ENCODE measurements around the gene ZNF282. TPM values are rescaled to one million over a fixed set of nuclear protein-coding genes. Genes with fewer than 3 reads are reported as not detected.

Gene ZNF282
- total RNA-seq, 1 donor from 2014 or later = 15.0 TPM

DNA sequence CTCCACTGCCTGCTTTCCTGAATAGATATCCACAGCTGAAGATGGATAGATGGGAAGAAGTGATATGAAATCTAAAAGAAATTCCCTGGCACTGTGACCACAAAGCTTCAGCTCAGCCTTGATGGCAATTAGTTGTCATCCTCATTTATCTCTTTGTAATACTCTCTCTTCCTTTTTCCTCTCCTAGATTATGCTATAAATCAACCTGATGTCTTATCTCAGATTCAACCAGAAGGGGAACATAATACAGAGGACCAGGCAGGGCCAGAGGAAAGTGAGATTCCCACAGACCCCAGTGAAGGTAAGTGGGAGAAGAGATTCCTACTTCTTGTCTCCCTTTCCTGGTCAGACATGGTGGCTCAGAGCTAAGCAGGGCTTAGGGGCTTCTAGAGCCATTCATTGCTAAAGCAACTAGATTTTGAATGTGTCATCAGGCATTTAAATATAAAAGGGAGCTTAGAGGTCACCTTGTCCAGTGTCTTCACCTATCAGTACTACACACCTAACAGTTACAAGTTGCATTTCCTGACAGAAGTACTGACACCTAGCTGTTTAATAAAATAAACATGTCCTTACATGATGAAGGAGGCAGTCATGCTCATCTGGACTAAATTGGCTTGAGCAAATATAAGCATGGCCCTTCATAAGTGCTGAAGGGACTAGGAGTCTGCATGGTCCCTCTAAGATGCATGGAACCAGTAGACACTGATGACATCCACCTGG, 28.6 kb upstream of the ZNF282 start:
- Histone ChIP-seq H3K4me3 (no peak overlapping the region), H3K9me3 (replicated peaks) (no peaks in the 10 kb centered on the region), H3K27me3 (ENCODE audit: low read depth) (no peaks in the 10 kb centered on the region), H3K27ac (replicated peaks) (no peak overlapping the region), H3K4me1 (no peaks in the 10 kb centered on the region), H3K36me3 (peaks cover 92% of the 10 kb centered on the region)
- TF ChIP-seq, protein P1, sequence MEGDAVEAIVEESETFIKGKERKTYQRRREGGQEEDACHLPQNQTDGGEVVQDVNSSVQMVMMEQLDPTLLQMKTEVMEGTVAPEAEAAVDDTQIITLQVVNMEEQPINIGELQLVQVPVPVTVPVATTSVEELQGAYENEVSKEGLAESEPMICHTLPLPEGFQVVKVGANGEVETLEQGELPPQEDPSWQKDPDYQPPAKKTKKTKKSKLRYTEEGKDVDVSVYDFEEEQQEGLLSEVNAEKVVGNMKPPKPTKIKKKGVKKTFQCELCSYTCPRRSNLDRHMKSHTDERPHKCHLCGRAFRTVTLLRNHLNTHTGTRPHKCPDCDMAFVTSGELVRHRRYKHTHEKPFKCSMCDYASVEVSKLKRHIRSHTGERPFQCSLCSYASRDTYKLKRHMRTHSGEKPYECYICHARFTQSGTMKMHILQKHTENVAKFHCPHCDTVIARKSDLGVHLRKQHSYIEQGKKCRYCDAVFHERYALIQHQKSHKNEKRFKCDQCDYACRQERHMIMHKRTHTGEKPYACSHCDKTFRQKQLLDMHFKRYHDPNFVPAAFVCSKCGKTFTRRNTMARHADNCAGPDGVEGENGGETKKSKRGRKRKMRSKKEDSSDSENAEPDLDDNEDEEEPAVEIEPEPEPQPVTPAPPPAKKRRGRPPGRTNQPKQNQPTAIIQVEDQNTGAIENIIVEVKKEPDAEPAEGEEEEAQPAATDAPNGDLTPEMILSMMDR (IDR thresholded peaks at IDR 0.05; ENCODE audit: borderline replicate concordance) = no peak
- intact Hi-C loops (cut with micrococcal nuclease) = no loop called here
- DNase-seq = no peak

DNA sequence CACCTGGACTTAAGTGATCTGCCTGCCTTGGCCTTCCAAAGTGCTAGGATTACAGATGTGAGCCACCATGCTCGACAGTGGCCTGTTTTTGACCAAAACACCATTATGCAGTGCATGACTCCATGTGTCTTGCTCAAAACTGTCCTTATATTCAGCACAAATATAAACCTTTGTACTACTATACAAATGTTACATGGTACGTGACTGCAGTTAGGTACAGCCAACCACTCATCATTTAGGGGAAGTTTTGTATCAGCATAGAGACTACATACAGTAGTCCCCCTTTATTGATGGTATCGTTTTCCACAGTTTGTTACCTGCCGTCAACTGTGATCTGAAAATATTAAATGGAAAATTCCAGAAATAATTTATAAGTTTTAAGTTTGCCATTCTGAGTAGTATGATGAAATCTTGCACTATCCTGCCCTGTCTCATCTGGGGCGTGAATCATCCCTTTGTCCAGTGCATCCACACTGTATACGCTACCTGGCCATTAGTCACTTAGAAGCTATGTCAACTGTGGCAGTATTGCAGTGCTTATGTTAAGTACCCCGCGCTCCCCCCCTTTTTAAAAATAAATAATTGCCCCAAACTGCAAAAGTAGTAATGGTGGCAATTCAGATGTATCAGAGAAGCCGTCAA, 23.3 kb upstream of the ZNF282 start:
- Histone ChIP-seq H3K27ac (replicated peaks) (no peak overlapping the region), H3K9me3 (replicated peaks) (no peaks in the 10 kb centered on the region), H3K4me3 (no peak overlapping the region), H3K4me1 (no peaks in the 10 kb centered on the region), H3K27me3 (ENCODE audit: low read depth) (no peaks in the 10 kb centered on the region), H3K36me3 (peaks cover 81% of the 10 kb centered on the region)
- intact Hi-C loops (cut with micrococcal nuclease) = no loop called here
- DNase-seq = no peak
- TF ChIP-seq, protein P1 (IDR thresholded peaks at IDR 0.05; ENCODE audit: borderline replicate concordance) = no peak

DNA sequence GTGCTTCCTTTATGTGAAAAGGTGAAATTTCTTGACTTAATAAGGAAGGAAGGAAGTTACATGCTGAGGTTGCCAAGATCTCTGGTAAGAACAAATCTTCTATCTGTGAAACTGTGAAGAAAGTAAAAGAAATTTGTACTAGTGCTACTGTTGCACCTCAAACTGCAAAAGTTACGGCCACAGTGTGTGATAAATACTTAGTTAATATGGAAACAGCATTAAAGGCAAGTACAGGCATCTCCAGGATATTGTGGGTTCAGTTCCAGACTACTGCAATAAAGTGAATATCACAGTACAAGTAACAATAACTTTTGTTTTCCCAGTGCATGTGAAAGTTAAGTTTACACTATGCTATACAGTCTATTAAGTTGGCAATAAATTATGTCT, 22.8 kb upstream of the ZNF282 start:
- DNase-seq = no peak
- H3K4me3 ChIP-seq = no peak overlapping the region
- no peaks in the 10 kb centered on the region for H3K27me3 ChIP-seq (ENCODE audit: low read depth)
- TF ChIP-seq, protein P1 (IDR thresholded peaks at IDR 0.05; ENCODE audit: borderline replicate concordance) = no peak
- H3K27ac ChIP-seq (replicated peaks) = no peak overlapping the region
- no peaks in the 10 kb centered on the region for H3K4me1 ChIP-seq
- no peaks in the 10 kb centered on the region for H3K9me3 ChIP-seq (replicated peaks)
- intact Hi-C loops (cut with micrococcal nuclease) = no loop called here
- H3K36me3 ChIP-seq = peaks cover 81% of the 10 kb centered on the region

DNA sequence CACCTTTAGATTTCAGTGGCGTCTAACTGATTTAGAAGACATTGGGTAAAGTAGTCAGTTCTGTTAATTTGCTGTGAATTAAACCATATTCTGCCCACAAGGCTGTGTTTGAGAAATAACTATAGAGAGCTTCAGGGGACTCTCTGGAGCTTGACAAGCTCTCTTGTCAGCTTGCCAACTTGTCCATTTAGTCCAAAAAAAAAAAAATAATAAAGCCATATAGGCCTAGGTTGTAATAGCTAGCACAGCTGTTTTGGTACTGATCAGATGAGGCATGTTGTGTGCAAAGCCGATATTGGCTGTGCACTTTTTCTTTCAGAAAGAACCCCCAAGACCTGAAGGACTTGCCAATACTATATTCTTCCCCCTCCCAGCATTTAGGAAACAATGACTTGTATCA, 20.2 kb upstream of the ZNF282 start:
- Histone ChIP-seq H3K4me1 (peaks cover under 1% of the 10 kb centered on the region), H3K27ac (replicated peaks) (no peak overlapping the region), H3K9me3 (replicated peaks) (no peaks in the 10 kb centered on the region), H3K27me3 (ENCODE audit: low read depth) (no peaks in the 10 kb centered on the region), H3K36me3 (peaks cover 81% of the 10 kb centered on the region), H3K4me3 (no peak overlapping the region)
- no peak for DNase-seq
- intact Hi-C loops (cut with micrococcal nuclease) = no loop called here
- TF ChIP-seq, protein P1 (IDR thresholded peaks at IDR 0.05; ENCODE audit: borderline replicate concordance) = no peak

DNA sequence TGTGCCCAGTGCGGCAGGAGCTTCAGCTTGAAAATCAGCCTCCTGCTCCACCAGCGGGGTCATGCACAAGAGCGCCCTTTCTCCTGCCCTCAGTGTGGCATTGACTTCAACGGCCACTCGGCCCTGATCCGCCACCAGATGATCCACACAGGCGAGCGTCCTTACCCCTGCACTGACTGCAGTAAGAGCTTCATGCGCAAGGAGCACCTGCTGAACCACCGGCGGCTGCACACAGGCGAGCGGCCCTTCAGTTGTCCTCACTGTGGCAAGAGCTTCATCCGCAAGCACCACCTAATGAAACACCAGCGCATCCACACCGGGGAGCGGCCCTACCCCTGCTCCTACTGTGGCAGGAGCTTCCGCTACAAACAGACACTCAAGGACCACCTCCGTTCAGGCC, 16.1 kb upstream of the ZNF282 start:
- TF ChIP-seq, protein P1 (IDR thresholded peaks at IDR 0.05; ENCODE audit: borderline replicate concordance) = no peak
- peaks cover 73% of the 10 kb centered on the region for H3K36me3 ChIP-seq
- intact Hi-C loops (cut with micrococcal nuclease) = no loop called here

More for the DNA sequence above, 16.1 kb upstream of the ZNF282 start:
- DNase-seq = no peak
- Histone ChIP-seq H3K27me3 (ENCODE audit: low read depth) (no peaks in the 10 kb centered on the region), H3K4me1 (peaks cover 15% of the 10 kb centered on the region), H3K4me3 (no peak overlapping the region), H3K27ac (replicated peaks) (no peak overlapping the region), H3K9me3 (replicated peaks) (no peaks in the 10 kb centered on the region)
